IPS-NIHi11 (cell line): ENCODE data around the gene B4GALNT4.
A peak's percentile ranks its signal among the peaks of the same experiment; 100 is the strongest.
"Not testable (repeated sequence)": the region's sequence is repeated elsewhere in the genome, so short reads cannot be mapped to it uniquely, and the experiment has no call there.

ENCODE experiments used
- DNase-seq: peaks from one replicate; pipeline ENCODE4 v3.0.0; 2012; ENCODE audit warnings: mixed read lengths, low spot score

B4GALNT4 gene

GRCh38 chr11:369336-370018, at the start of gene B4GALNT4:
TSS of gene B4GALNT4 (plus strand) at chr11:369499. CDS start at chr11:369804, 305 bp downstream.
- DNase-seq = peak; percentile 91

DNA sequence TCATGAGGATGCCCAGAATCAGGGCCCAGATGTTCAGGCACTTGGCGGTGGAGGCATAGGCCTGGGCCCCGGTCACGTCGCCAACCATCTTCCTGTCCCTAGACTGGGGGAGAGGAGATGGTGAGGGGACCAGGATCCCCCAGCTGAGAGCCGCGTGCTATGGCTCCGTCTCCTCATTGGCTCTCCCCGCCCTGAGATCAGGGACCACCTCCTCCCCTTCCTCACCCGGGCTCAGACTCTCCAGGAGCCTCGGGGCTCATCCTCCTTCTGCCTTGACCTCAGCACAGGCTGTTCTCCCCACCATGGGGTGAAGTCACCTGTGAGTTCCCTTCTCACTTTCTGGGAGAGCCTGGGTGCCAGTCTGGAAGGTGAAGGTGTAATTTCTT, 49.4 kb upstream of the B4GALNT4 start:
- DNase-seq = not testable (repeated sequence)

DNA sequence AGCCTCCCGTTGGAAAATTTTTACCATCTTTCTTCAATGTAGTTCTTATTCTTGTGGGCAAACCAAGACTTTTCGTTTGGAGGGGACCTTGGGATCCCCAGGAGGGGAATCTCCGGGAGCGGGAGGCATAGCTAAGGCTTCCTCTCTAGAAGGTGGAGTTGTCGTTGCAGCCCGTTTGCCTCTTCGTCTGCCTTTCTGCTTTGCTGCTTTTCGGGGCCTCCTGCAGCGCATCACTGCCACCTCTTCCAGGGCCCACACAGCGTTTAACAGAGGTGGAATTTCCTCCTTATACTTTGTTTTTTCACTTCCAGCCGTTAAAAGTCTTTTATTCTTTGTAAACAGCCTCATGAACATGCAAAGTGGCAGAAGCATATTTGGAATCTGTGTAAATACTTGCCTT, 45.1 kb upstream of the B4GALNT4 start:
- DNase-seq = no peak

- DNase-seq = not testable (repeated sequence)
Measured at GRCh38 chr11:324593-325517, 44.4 kb upstream of the B4GALNT4 start.

GRCh38 chr11:325796-326591, 43.3 kb upstream of the B4GALNT4 start:
- no peak for DNase-seq

- no peak for DNase-seq
Measured at GRCh38 chr11:326592-326841, 42.8 kb upstream of the B4GALNT4 start.

DNA sequence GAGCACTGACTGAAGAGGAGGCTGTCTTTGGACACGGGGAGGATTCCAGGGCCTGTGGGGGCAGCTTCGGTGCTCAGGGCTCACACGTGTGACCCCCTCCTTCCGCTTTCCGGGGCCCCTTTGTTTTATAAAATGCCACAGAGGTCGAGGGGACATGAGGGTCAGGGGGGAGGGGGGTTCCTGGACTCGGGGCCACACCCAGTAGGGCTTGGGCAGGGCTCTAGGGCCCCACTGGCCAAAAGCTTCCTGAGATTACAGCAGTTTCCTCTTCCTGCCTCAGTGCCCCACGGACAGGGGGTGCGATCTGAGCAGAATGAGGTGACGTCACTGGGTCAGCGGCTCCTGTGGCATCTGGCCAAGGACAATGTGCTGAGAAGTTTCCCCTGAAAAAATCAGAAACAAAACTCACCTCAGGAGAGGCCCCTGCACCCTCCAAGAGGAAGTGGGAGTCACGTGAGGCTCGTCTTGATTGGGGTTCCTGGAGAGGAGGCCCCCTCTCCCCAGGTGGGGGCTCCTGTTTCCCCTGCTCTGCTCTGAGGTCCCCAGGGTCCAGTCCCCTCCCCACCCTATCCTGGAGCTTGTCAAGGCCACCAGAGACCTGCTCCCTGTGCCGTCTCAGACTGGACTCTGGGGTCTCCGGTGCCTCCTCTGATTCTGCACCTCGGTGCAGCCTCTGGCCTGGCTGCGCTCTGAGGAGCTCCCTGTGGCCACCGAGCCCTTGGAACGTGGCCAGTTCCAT, 42.3 kb upstream of the B4GALNT4 start:
- no peak for DNase-seq

DNA sequence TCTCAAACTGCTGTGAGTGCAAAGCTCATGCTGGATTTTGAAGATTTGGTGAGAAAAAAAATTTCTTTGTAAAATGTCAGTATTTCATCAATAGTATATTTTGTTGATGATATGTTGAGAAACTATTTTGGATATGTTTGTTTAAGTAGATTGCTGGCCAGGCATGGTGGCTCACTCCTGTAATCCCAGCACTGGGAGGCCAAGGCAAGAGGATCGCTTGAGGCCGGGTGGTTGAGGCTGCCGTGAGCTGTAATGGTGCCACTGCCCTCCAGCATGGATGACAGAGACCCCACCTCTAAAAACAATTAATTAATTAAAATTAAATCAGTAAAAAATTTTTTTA, 41.7 kb upstream of the B4GALNT4 start:
- no peak for DNase-seq

- no peak for DNase-seq
Measured at GRCh38 chr11:328012-328411, 41.3 kb upstream of the B4GALNT4 start.

- not testable (repeated sequence) for DNase-seq
Measured at GRCh38 chr11:328516-329100, 40.7 kb upstream of the B4GALNT4 start.

GRCh38 chr11:329886-330253, 39.4 kb upstream of the B4GALNT4 start:
- DNase-seq = no peak

DNA sequence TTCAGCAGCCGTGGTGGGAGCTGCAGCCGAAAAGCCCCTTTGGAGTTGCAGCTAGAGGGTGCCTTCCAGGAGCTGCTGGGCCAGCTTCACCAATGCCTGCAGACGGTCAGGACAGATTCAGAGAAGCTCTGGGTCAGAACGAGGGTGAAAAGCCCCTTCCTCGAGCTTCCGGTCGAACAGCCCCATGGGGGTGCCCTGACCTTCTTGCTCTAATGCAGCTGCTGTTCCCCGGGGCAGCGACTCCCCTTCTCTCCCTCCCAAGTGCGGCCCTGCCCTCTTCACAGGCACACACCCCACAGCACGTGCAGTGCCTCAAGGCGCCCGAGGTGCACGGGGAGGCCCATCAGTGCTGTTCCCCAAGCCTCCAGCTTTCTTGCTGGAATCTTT, 39.0 kb upstream of the B4GALNT4 start:
- no peak for DNase-seq

DNA sequence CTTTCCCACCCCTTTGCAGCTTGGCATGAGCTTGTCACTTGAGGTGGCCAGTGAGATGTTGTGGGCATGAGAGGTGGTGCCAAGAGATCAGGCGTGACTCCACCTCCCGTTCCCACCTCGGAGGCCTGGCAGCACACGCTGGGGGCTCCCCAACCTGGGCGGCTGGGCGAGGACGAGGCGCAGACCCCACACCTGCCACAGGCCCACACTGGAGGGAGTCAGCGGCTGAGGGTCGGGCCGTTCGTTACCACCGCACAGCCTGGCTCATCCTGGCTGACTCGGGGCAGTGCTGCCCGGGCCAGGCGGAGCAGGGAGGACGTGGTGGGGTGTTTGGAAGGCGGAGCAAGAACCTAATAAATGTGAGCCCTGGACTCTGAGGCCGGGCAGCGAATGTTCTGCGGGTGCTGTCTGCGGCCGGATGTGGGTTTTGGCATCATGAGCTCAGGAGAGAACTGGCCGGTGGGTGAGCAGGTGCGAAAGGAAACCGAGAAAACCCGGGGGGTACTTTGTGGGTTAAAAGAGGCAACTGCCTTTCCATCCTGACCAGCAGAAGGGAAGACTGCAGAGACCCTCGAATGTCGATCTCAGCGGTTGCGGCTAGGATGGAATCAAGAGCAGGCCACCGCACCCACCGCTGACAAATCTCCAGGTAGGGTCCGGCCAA, 38.5 kb upstream of the B4GALNT4 start:
- no peak for DNase-seq

DNA sequence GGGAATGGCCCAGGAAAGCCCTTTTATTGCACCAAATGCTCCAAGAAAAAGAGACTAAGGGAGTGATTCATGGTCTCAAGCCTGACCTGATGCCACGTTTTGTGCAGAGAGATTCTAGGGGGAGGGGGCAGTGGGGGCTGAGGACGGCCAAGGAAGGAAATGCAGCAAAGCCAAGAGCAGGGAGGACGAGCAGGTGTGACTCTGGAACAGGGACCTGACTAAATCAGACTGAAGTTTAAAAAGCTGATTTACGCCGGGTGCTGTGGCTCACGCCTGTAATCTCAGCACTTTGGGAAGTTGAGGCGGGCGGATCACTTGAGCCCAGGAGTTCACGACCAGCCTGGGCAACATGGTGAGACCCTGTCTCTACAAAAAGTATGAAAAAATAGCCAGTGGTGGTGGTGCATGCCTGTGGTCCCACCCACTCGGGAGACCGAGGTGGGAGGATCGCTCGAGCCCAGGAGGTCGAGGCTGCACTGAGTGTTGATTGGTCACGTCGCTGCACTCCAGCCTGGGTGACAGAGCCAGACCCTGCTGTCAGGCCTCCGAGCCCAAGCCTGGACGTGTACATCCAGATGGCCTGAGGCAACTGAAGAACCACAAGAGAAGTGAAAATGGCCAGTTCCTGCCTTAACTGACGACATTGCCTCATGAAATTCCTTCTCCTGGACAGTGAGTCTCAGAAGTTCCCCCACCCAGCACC, 37.8 kb upstream of the B4GALNT4 start:
- no peak for DNase-seq

- DNase-seq = no peak
Measured at GRCh38 chr11:332651-333480, 36.4 kb upstream of the B4GALNT4 start.

DNA sequence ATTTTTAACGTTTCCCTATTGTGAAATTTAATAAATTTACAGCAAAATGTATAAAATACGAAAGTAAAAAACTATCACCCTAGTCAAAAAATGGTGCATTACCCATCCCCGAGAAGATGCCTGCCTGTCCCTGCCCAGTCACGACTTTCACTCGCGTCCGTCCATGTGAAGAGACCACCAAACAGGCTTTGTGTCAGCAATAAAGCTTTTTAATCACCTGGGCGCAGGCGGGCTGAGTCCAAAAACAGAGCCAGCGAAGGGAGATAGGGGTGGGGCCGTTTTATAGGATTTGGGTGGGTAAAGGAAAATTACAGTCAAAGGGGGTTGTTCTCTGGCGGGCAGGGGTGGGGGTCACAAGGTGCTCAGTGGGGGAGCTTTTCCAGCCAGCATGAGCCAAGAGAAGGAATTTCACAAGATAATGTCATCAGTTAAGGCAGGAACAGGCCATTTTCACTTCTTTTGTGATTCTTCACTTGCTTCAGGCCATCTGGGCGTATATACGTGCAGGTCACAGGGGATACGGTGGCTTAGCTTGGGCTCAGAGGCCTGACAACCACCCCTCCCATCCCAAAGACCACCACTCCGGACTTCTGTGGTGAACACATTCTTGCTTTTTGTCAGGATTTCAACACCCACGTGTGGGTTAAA, 35.6 kb upstream of the B4GALNT4 start:
- DNase-seq = not testable (repeated sequence)

- DNase-seq = no peak
Measured at GRCh38 chr11:334264-334994, 34.9 kb upstream of the B4GALNT4 start.
